ENCODE data around the gene OGG1.

DNA sequence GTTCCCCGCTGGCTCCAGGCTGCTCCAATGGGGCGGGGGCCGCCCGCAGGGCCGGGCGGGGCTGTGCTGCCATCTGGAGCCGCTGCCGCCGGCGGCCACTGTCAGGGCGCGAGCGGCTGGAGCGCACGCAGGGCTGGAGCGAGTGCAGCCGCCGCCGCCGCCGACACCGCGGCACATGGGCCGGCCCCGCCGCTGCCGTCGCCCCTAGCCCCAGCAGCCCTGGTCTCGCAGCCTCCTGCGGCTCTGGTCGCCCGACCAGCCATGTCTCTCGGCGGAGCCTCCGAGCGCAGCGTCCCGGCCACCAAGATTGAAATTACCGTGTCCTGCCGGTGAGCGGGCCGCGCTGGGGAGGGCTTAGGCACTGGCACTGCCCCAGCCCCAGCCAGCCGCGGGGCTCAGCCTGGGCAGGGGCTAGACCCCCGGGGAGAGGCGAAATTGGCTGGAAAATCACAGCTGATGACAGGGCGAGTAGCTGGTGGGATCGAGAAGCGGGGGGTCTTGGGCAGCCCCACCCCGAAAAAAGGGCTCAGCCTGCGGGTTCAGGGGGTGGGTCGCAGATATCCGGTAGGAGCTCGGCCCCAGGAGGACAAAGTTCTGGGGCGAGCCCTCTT is 45.9 kb upstream of the OGG1 start, which contains the start of gene CPNE9:
- TF ChIP-seq EZH2 (IDR thresholded peaks at IDR 0.05; ENCODE audit: insufficient read depth, poor library complexity, severe bottlenecking) (no peak), EZH2phosphoT487 (IDR thresholded peaks at IDR 0.05; ENCODE audit: insufficient read depth, low read depth) (no peak)
